Endometrial microvascular endothelial cells (primary cell): Measurements from ENCODE around the gene KCNAB3. TPM values are rescaled to one million over a fixed set of nuclear protein-coding genes. Genes with fewer than 3 reads are reported as not detected.

Experiments
- in situ Hi-C: cut with HindIII; loops from 2 replicates; pipeline ENCODE4 v1.10.0; 2017; ENCODE audit warnings: low sequenced_read_pairs, low pct_unique_long_range_greater_than_20kb; ENCODE audit errors: inconsistent ontology term
- total RNA-seq: library from RNA; depleted of rRNA; stranded (reverse); fragments of >200 nt; gene quantifications from one replicate; pipeline ENCODE4 v1.2.3, GENCODE V29; 2015; ENCODE audit errors: inconsistent ontology term

The KCNAB3 gene
- total RNA-seq, 1 donor from 2014 or later, result 3.7 TPM

- in situ Hi-C loops, result no loop called here
Measured at GRCh38 chr17:7884581-7885366, 44.9 kb downstream of the KCNAB3 start.

- in situ Hi-C loops, result no loop called here
Measured at GRCh38 chr17:7883781-7884386, 45.8 kb downstream of the KCNAB3 start.

- in situ Hi-C loops, result no loop called here
Measured at GRCh38 chr17:7882629-7883028, 47.0 kb downstream of the KCNAB3 start.

GRCh38 chr17:7882068-7882467, 47.6 kb downstream of the KCNAB3 start:
- in situ Hi-C loops, result no loop called here

GRCh38 chr17:7881276-7882054, 48.2 kb downstream of the KCNAB3 start:
- in situ Hi-C loops, result no loop called here

- in situ Hi-C loops, result no loop called here
Measured at GRCh38 chr17:7880076-7880868, 49.4 kb downstream of the KCNAB3 start.

- in situ Hi-C loops, result no loop called here
Measured at GRCh38 chr17:7878234-7878633, 51.4 kb downstream of the KCNAB3 start.

GRCh38 chr17:7875804-7876370, 53.8 kb downstream of the KCNAB3 start:
- in situ Hi-C loops, result no loop called here

GRCh38 chr17:7873051-7873450, 56.6 kb downstream of the KCNAB3 start:
- in situ Hi-C loops, result no loop called here

Other genes starting within 250 kb of the KCNAB3 start
- gene TP53, start 242.4 kb downstream of the KCNAB3 start, total RNA-seq, result 57.6 TPM
- gene WRAP53, start 241.4 kb downstream of the KCNAB3 start, total RNA-seq, result 24.4 TPM
- not detected for gene EFNB3, start 224.7 kb downstream of the KCNAB3 start, total RNA-seq
- 1.1 TPM for gene DNAH2, start 212.1 kb downstream of the KCNAB3 start, total RNA-seq
- gene KDM6B, start 95.6 kb downstream of the KCNAB3 start, total RNA-seq, result 1.3 TPM
- gene TMEM88, start 74.8 kb downstream of the KCNAB3 start, total RNA-seq, result 148 TPM
- gene NAA38, start 72.3 kb downstream of the KCNAB3 start, total RNA-seq, result 52.5 TPM
- gene CYB5D1, start 71.9 kb downstream of the KCNAB3 start, total RNA-seq, result 7.6 TPM
- 46.3 TPM for gene CHD3, start 41.1 kb downstream of the KCNAB3 start, total RNA-seq
- gene RNF227, start 13.6 kb downstream of the KCNAB3 start, total RNA-seq, result not detected
- gene TRAPPC1, start 2.1 kb upstream of the KCNAB3 start, total RNA-seq, result 76.8 TPM
- 39.1 TPM for gene CNTROB, start 2.4 kb upstream of the KCNAB3 start, total RNA-seq
- gene GUCY2D, start 72.8 kb upstream of the KCNAB3 start, total RNA-seq, result not detected
- gene ALOX15B, start 109.2 kb upstream of the KCNAB3 start, total RNA-seq, result not detected
- gene ALOX12B, start 157.9 kb upstream of the KCNAB3 start, total RNA-seq, result not detected
- gene ALOXE3, start 188.7 kb upstream of the KCNAB3 start, total RNA-seq, result 0.19 TPM
- not detected for gene HES7, start 194.2 kb upstream of the KCNAB3 start, total RNA-seq
- 20.4 TPM for gene PER1, start 222.5 kb upstream of the KCNAB3 start, total RNA-seq
- 5.3 TPM for gene VAMP2, start 233.1 kb upstream of the KCNAB3 start, total RNA-seq
- 34.0 TPM for gene TMEM107, start 246.5 kb upstream of the KCNAB3 start, total RNA-seq